Measurements from ENCODE around the gene NFIA.
A peak's percentile ranks its signal among the peaks of the same experiment; 100 is the strongest.

NFIA gene

GRCh38 chr1:61453111-61453961 lies 371.0 kb downstream of the NFIA start:
- TF ChIP-seq CTCF (IDR thresholded peaks at IDR 0.05; ENCODE audit: extremely low read depth, missing control alignments): peak; percentile 42
- DNase-seq (ENCODE audit: low spot score): peak; percentile 56

- TF ChIP-seq CTCF (IDR thresholded peaks at IDR 0.05; ENCODE audit: extremely low read depth, missing control alignments): no peak
- DNase-seq (ENCODE audit: low spot score): no peak
These were observed 373.0 kb downstream of the NFIA start for GRCh38 chr1:61455400-61455799.

GRCh38 chr1:61457526-61458040 lies 375.2 kb downstream of the NFIA start:
- no peak for DNase-seq (ENCODE audit: low spot score)
- TF ChIP-seq CTCF (IDR thresholded peaks at IDR 0.05; ENCODE audit: extremely low read depth, missing control alignments): no peak

DNA sequence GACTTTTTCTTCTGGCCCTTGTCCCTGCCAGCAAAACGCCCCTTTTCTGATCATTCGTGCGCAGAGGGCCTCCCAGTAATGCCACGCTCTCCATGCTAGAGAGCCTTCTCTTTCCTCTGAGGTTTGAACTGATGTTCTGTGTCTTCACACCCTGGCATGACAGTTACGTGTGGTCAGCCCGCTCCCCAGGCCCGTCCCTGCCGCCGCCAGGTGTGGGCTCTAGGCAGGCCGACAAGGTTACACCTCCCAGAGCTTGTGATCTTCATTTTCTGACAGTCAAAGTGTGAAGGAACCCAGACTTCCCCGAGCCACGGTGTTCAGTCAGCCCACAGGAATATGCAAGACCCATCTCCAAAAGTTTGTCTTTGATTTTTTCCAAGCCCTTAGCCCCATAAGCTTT lies 377.0 kb downstream of the NFIA start:
- DNase-seq (ENCODE audit: low spot score): no peak
- TF ChIP-seq CTCF (IDR thresholded peaks at IDR 0.05; ENCODE audit: extremely low read depth, missing control alignments): no peak

DNA sequence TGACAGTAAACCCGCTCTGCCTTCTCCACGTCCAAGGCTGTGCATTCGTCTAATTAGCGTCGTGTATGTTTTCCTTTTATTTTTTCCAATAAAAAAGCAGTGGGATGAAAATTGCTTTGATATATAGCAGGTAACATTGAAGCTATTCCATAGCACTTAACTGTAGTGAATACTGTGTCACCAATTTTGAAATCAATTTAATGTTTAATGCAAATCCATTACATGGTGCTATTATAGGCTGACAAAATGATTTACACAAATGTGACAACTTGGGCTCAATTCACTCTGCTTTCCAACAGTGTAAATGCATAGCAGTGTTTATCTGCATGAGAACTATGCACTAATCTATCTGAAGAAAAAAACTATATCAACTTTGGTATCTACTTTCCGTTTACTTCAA lies 377.8 kb downstream of the NFIA start:
- no peak for DNase-seq (ENCODE audit: low spot score)
- no peak for TF ChIP-seq CTCF (IDR thresholded peaks at IDR 0.05; ENCODE audit: extremely low read depth, missing control alignments)

- TF ChIP-seq CTCF (IDR thresholded peaks at IDR 0.05; ENCODE audit: extremely low read depth, missing control alignments): no peak
- DNase-seq (ENCODE audit: low spot score): no peak
These were observed 379.3 kb downstream of the NFIA start for GRCh38 chr1:61461406-61462384.
